ENCODE data around the gene MAP3K12.

The MAP3K12 gene

DNA sequence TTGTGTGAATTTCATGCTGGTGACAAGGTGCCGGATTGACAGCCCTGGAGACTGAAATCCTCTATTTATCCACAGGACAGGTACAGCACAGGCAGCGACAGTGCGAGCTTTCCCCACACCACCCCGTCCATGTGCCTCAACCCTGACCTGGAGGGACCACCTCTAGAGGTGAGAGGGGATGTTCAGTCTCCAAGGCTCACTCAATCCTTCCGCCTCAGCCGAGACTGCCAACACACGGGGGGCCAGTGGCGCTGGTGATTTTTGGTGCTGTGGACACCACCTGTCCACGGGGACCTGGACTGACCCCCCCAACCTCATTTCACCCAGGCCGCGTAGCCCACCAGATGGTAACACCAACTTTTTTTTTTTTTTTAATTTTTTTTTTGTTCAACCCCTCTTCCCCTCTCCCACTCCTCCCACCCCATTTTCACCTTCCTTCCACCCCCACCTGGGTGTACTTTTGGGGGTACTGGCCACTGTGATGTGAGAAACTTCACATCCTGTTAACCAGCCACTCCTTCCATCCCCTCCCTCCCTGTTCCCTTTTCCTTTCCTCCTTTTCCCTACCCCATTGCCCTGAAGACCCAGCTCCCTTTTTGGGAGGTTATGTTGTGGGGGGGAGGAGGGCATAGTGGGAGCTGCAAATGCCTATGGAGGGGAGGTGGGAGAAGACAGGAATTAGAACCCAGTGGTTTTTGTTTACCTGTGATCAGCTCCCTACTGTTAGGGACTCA, 34.4 kb downstream of the MAP3K12 start:
- Histone ChIP-seq H3K4me3 (no peak overlapping the region), H3K36me3 (peaks cover 99% of the 10 kb centered on the region), H3K4me1 (no peaks in the 10 kb centered on the region), H4K20me1 (peaks cover 100% of the 10 kb centered on the region), H3K4me2 (no peak overlapping the region), H3K27ac (no peak overlapping the region), H3K27me3 (no peaks in the 10 kb centered on the region), H3K9me3 (no peaks in the 10 kb centered on the region), H3K9ac (no peak overlapping the region)
- no peak for TF ChIP-seq Cebpa-rat (IDR thresholded peaks at IDR 0.05)

- Histone ChIP-seq H3K4me3 (no peak overlapping the region), H3K27ac (no peak overlapping the region), H3K4me2 (no peak overlapping the region), H3K9me3 (no peaks in the 10 kb centered on the region), H4K20me1 (peaks cover 100% of the 10 kb centered on the region), H3K9ac (no peak overlapping the region), H3K27me3 (no peaks in the 10 kb centered on the region), H3K4me1 (no peaks in the 10 kb centered on the region), H3K36me3 (peaks cover 99% of the 10 kb centered on the region)
- no peak for TF ChIP-seq Cebpa-rat (IDR thresholded peaks at IDR 0.05)
These were observed 35.3 kb downstream of the MAP3K12 start for GRCh38 chr12:53463802-53464560.

DNA sequence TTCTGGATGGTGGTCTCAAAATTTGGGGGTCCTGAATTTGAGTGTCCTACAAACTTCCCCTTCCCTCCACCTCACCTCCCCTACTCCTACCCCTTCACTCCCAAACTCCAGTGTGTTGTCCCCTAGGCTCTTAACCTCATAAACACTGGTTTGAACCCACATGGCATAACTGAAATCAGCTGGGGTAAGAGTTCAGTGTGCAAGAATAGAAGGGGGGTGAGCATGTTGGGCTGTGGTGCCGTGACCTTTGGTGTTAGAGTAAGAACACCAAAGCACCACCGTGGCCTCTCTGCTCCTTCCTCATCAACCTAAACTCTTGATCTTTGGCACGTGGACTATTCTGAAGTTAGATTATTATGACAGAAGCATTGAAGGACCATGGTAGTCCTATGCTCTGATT, 36.3 kb downstream of the MAP3K12 start:
- no peaks in the 10 kb centered on the region for H3K27me3 ChIP-seq
- no peak overlapping the region for H3K27ac ChIP-seq
- no peaks in the 10 kb centered on the region for H3K9me3 ChIP-seq
- H3K4me3 ChIP-seq = no peak overlapping the region
- TF ChIP-seq Cebpa-rat (IDR thresholded peaks at IDR 0.05) = no peak
- peaks cover 100% of the 10 kb centered on the region for H4K20me1 ChIP-seq
- no peak overlapping the region for H3K9ac ChIP-seq
- no peak overlapping the region for H3K4me2 ChIP-seq
- no peaks in the 10 kb centered on the region for H3K4me1 ChIP-seq
- H3K36me3 ChIP-seq = peaks cover 99% of the 10 kb centered on the region

DNA sequence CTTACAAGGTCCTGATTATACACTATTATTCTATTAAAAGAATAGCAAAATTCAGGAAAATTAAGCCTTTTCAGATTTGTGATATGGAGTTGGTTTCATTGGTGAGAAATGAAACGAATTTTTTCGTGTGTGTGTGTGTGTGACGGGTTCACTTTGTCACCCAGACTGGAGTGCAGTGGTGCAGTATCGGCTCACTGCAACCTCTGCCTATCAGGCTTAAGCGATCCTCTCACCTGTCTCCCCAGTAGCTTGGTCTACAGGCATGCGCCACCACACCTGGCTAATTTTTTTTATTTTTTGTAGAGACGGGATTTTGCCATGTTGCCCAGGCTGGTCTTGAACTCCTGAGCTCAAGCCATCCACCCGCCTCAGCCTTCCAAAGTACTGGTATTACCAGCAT, 37.7 kb downstream of the MAP3K12 start:
- no peaks in the 10 kb centered on the region for H3K9me3 ChIP-seq
- H3K27me3 ChIP-seq = no peaks in the 10 kb centered on the region
- H3K27ac ChIP-seq = no peak overlapping the region
- no peak overlapping the region for H3K4me3 ChIP-seq
- no peak for TF ChIP-seq Cebpa-rat (IDR thresholded peaks at IDR 0.05)
- no peaks in the 10 kb centered on the region for H3K4me1 ChIP-seq
- H3K36me3 ChIP-seq = peaks cover 99% of the 10 kb centered on the region
- H4K20me1 ChIP-seq = peaks cover 100% of the 10 kb centered on the region
- no peak overlapping the region for H3K9ac ChIP-seq
- no peak overlapping the region for H3K4me2 ChIP-seq

GRCh38 chr12:53461059-53461458, 38.2 kb downstream of the MAP3K12 start:
- no peaks in the 10 kb centered on the region for H3K9me3 ChIP-seq
- H3K4me3 ChIP-seq = no peak overlapping the region
- no peak for TF ChIP-seq Cebpa-rat (IDR thresholded peaks at IDR 0.05)
- H3K27ac ChIP-seq = no peak overlapping the region
- H4K20me1 ChIP-seq = peaks cover 100% of the 10 kb centered on the region
- H3K9ac ChIP-seq = no peak overlapping the region
- peaks cover 99% of the 10 kb centered on the region for H3K36me3 ChIP-seq
- H3K4me2 ChIP-seq = no peak overlapping the region
- H3K4me1 ChIP-seq = no peaks in the 10 kb centered on the region
- H3K27me3 ChIP-seq = no peaks in the 10 kb centered on the region

- Histone ChIP-seq H3K4me2 (no peak overlapping the region), H3K4me1 (peaks cover 9% of the 10 kb centered on the region), H4K20me1 (peaks cover 100% of the 10 kb centered on the region), H3K27ac (no peak overlapping the region), H3K36me3 (peaks cover 100% of the 10 kb centered on the region), H3K4me3 (no peak overlapping the region), H3K9ac (no peak overlapping the region; the same call in 1 of the 2 replicates), H3K27me3 (no peaks in the 10 kb centered on the region), H3K9me3 (no peaks in the 10 kb centered on the region)
- no peak for TF ChIP-seq Cebpa-rat (IDR thresholded peaks at IDR 0.05)
These were observed 40.2 kb downstream of the MAP3K12 start for GRCh38 chr12:53459097-53459496.

- Histone ChIP-seq H3K9ac (no peak overlapping the region), H3K27me3 (no peaks in the 10 kb centered on the region), H3K4me3 (no peak overlapping the region), H3K4me2 (no peak overlapping the region), H4K20me1 (peaks cover 94% of the 10 kb centered on the region), H3K9me3 (no peaks in the 10 kb centered on the region), H3K4me1 (peaks cover 19% of the 10 kb centered on the region), H3K36me3 (peaks cover 87% of the 10 kb centered on the region), H3K27ac (no peak overlapping the region)
- TF ChIP-seq Cebpa-rat (IDR thresholded peaks at IDR 0.05) = no peak
These were observed 42.4 kb downstream of the MAP3K12 start for GRCh38 chr12:53456654-53457366.

DNA sequence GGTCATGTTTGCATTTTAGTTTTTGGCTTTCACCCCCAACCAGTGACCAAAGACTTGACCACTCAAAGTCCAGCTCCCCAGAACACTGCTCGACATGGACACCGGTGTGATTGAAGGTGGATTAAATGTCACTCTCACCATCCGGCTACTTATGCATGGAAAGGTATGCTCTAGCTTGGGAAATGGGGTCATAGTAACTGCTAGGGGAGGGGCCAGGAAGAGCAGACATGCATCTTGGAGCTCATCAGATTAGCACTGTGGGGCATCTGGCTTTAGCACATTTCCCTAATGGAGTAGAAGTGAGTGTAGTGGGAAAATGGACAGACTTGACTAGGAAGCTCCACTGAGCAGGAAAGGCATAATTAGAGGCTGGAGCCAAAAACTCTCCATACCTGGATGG, 44.6 kb downstream of the MAP3K12 start:
- TF ChIP-seq Cebpa-rat (IDR thresholded peaks at IDR 0.05) = no peak
- H3K4me2 ChIP-seq = peak overlapping the region; percentile 89; the same call in 1 of the 2 replicates
- no peak overlapping the region for H3K4me3 ChIP-seq
- peaks cover 66% of the 10 kb centered on the region for H3K36me3 ChIP-seq
- H3K4me1 ChIP-seq = peaks cover 19% of the 10 kb centered on the region
- H3K9me3 ChIP-seq = no peaks in the 10 kb centered on the region
- no peak overlapping the region for H3K27ac ChIP-seq
- peak overlapping the region; percentile 99; the same call in 1 of the 2 replicates for H3K9ac ChIP-seq
- peaks cover 73% of the 10 kb centered on the region for H4K20me1 ChIP-seq
- H3K27me3 ChIP-seq = no peaks in the 10 kb centered on the region

- H3K4me1 ChIP-seq = peaks cover 19% of the 10 kb centered on the region
- H3K4me3 ChIP-seq = peak overlapping the region; percentile 76; the same call in 1 of the 2 replicates
- no peaks in the 10 kb centered on the region for H3K27me3 ChIP-seq
- H3K9me3 ChIP-seq = no peaks in the 10 kb centered on the region
- H3K27ac ChIP-seq = no peak overlapping the region
- H3K36me3 ChIP-seq = peaks cover 63% of the 10 kb centered on the region
- no peak for TF ChIP-seq Cebpa-rat (IDR thresholded peaks at IDR 0.05)
- H3K4me2 ChIP-seq = peak overlapping the region; percentile 89
- H3K9ac ChIP-seq = peak overlapping the region; percentile 99; the same call in 1 of the 2 replicates
- H4K20me1 ChIP-seq = peaks cover 66% of the 10 kb centered on the region
These were observed 45.2 kb downstream of the MAP3K12 start for GRCh38 chr12:53453953-53454640.

All from BLaER1 (cell line).